ENCODE results near the gene NFATC1.

Gene NFATC1

DNA sequence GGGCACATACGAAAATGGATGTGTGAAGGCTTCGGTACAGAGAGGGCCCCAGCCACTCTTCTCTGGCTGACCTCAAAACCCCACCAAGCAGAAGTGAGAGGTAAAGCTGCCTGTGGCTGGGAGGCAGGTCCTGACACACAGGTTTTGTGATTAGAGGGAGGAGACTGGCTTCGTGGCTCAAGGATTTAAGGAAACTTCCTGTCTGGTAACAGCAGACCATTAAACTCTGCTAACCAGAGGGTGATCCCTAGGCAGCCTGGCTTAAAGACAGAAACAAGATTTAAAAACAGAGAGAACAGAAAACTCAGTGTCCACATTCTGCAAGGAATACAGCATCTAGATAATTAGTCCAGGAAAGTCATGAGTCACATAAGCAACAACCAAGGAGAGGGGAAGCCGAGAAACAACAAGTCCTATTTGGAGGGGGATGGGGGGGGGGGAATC is 101.9 kb downstream of the NFATC1 start:
- Histone ChIP-seq H4K20me1 (ENCODE audit: insufficient read depth, low read length) (no peaks in the 10 kb centered on the region), H3K4me1 (ENCODE audit: low read length) (peaks cover 11% of the 10 kb centered on the region), H3K4me2 (ENCODE audit: low read length) (no peak overlapping the region), H3K9ac (ENCODE audit: low read length) (no peak overlapping the region), H3K27me3 (ENCODE audit: low read depth, low read length) (no peaks in the 10 kb centered on the region), H3K79me2 (ENCODE audit: low read length) (no peaks in the 10 kb centered on the region), H2AFZ (ENCODE audit: low read depth, low read length) (no peak overlapping the region), H3K9me3 (ENCODE audit: insufficient read depth, low read length) (peaks cover 44% of the 10 kb centered on the region), H3K27ac (ENCODE audit: low read length) (no peak overlapping the region), H3K4me3 (ENCODE audit: low read length) (no peak overlapping the region), H3K36me3 (replicated peaks; ENCODE audit: low read depth, low read length) (peaks cover 71% of the 10 kb centered on the region)
- TF ChIP-seq, protein P1, sequence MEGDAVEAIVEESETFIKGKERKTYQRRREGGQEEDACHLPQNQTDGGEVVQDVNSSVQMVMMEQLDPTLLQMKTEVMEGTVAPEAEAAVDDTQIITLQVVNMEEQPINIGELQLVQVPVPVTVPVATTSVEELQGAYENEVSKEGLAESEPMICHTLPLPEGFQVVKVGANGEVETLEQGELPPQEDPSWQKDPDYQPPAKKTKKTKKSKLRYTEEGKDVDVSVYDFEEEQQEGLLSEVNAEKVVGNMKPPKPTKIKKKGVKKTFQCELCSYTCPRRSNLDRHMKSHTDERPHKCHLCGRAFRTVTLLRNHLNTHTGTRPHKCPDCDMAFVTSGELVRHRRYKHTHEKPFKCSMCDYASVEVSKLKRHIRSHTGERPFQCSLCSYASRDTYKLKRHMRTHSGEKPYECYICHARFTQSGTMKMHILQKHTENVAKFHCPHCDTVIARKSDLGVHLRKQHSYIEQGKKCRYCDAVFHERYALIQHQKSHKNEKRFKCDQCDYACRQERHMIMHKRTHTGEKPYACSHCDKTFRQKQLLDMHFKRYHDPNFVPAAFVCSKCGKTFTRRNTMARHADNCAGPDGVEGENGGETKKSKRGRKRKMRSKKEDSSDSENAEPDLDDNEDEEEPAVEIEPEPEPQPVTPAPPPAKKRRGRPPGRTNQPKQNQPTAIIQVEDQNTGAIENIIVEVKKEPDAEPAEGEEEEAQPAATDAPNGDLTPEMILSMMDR (IDR thresholded peaks at IDR 0.05; ENCODE audit: low read depth, low read length): no peak
- TF ChIP-seq EZH2phosphoT487 (IDR thresholded peaks at IDR 0.05; ENCODE audit: low read depth): no peak

DNA sequence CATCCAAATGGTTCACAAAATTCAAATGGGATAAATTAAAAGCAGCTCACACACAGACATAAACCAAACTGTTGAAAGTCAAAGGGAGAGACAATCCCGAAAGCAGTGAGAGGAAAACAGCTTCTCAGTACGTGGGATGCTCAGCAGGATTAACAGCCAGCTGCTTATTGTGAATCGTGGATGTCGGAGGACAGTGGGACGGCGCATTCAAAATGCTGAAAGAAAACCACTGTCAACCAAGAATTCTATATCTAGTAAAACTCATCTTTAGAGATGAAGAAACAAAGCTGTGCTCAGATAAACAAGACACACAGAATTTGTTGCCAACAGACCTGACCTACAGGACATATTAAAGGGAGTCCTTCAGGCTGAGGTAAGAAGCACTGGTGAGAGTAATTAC is 102.9 kb downstream of the NFATC1 start:
- Histone ChIP-seq H3K4me2 (ENCODE audit: low read length) (no peak overlapping the region), H3K27me3 (ENCODE audit: low read depth, low read length) (no peaks in the 10 kb centered on the region), H3K4me3 (ENCODE audit: low read length) (no peak overlapping the region), H3K27ac (ENCODE audit: low read length) (no peak overlapping the region), H4K20me1 (ENCODE audit: insufficient read depth, low read length) (no peaks in the 10 kb centered on the region), H3K9me3 (ENCODE audit: insufficient read depth, low read length) (peaks cover 44% of the 10 kb centered on the region; the same call in 1 of the 2 replicates), H3K9ac (ENCODE audit: low read length) (no peak overlapping the region), H3K4me1 (ENCODE audit: low read length) (peaks cover 11% of the 10 kb centered on the region), H2AFZ (ENCODE audit: low read depth, low read length) (no peak overlapping the region), H3K36me3 (replicated peaks; ENCODE audit: low read depth, low read length) (peaks cover 62% of the 10 kb centered on the region), H3K79me2 (ENCODE audit: low read length) (no peaks in the 10 kb centered on the region)
- TF ChIP-seq, protein P1 (IDR thresholded peaks at IDR 0.05; ENCODE audit: low read depth, low read length): no peak
- no peak for TF ChIP-seq EZH2phosphoT487 (IDR thresholded peaks at IDR 0.05; ENCODE audit: low read depth)

DNA sequence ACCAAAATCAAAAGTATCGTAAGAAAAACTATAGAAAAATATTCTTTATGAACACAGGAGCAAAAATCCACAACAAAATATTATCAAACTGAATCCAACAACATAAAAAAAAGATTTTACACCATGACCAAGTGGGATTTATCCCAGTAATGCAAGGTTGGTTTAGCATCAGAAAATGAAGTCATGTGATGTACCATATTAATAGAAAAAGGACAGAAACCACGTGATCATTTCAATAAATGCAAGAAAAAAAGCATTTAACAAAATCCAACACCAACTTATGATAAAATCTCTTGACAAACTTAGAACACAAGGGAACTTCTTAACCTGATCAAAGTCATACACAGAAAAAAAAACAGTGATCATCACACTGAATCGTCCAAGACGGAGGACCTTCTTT is 105.3 kb downstream of the NFATC1 start:
- Histone ChIP-seq H3K4me1 (ENCODE audit: low read length) (peaks cover 15% of the 10 kb centered on the region), H3K79me2 (ENCODE audit: low read length) (no peaks in the 10 kb centered on the region), H3K9ac (ENCODE audit: low read length) (no peak overlapping the region), H3K27me3 (ENCODE audit: low read depth, low read length) (no peaks in the 10 kb centered on the region), H3K4me2 (ENCODE audit: low read length) (no peak overlapping the region), H3K36me3 (replicated peaks; ENCODE audit: low read depth, low read length) (peaks cover 45% of the 10 kb centered on the region), H2AFZ (ENCODE audit: low read depth, low read length) (no peak overlapping the region), H4K20me1 (ENCODE audit: insufficient read depth, low read length) (no peaks in the 10 kb centered on the region), H3K27ac (ENCODE audit: low read length) (no peak overlapping the region), H3K4me3 (ENCODE audit: low read length) (no peak overlapping the region), H3K9me3 (ENCODE audit: insufficient read depth, low read length) (peaks cover 38% of the 10 kb centered on the region; the same call in 1 of the 2 replicates)
- TF ChIP-seq, protein P1 (IDR thresholded peaks at IDR 0.05; ENCODE audit: low read depth, low read length): no peak
- no peak for TF ChIP-seq EZH2phosphoT487 (IDR thresholded peaks at IDR 0.05; ENCODE audit: low read depth)

DNA sequence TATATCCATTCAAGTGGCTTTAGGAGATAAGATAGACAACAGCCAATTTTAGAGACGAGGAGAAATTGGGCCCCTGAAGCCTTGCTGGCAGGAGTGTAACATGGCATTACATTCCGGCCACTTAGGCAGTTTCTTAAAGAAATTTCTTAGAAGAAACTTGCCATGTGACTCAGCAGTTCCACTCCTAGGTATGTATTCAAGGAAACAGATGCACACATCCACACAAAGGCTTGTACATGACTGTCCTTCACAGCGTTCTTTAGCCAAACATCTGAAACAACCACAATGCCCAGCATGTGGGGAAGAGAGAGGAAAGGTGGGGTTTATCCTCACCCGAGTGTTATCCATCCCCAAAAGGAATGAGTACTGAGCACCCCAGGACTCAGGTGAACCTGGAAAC is 107.1 kb downstream of the NFATC1 start:
- no peaks in the 10 kb centered on the region for H3K27me3 ChIP-seq (ENCODE audit: low read depth, low read length)
- peaks cover 23% of the 10 kb centered on the region; the same call in 1 of the 2 replicates for H3K9me3 ChIP-seq (ENCODE audit: insufficient read depth, low read length)
- peaks cover 10% of the 10 kb centered on the region for H3K4me1 ChIP-seq (ENCODE audit: low read length)
- no peak overlapping the region for H3K27ac ChIP-seq (ENCODE audit: low read length)
- no peaks in the 10 kb centered on the region for H4K20me1 ChIP-seq (ENCODE audit: insufficient read depth, low read length)
- no peak overlapping the region for H2AFZ ChIP-seq (ENCODE audit: low read depth, low read length)
- H3K79me2 ChIP-seq (ENCODE audit: low read length): no peaks in the 10 kb centered on the region
- H3K4me2 ChIP-seq (ENCODE audit: low read length): no peak overlapping the region
- no peak overlapping the region for H3K4me3 ChIP-seq (ENCODE audit: low read length)
- H3K9ac ChIP-seq (ENCODE audit: low read length): no peak overlapping the region
- TF ChIP-seq, protein P1 (IDR thresholded peaks at IDR 0.05; ENCODE audit: low read depth, low read length): no peak
- no peak for TF ChIP-seq EZH2phosphoT487 (IDR thresholded peaks at IDR 0.05; ENCODE audit: low read depth)
- peaks cover 27% of the 10 kb centered on the region for H3K36me3 ChIP-seq (replicated peaks; ENCODE audit: low read depth, low read length)

Measured in OCI-LY3 (cell line).